DLD1 (cell line): ENCODE measurements around the gene NACC1.
"Not testable (repeated sequence)": the region's sequence is repeated elsewhere in the genome, so short reads cannot be mapped to it uniquely, and the experiment has no call there.

Experiments used
- in situ Hi-C: cut with HindIII; loops from 2 replicates; pipeline ENCODE4 v1.10.0; 2017; ENCODE audit warnings: low sequenced_read_pairs

Gene NACC1

DNA sequence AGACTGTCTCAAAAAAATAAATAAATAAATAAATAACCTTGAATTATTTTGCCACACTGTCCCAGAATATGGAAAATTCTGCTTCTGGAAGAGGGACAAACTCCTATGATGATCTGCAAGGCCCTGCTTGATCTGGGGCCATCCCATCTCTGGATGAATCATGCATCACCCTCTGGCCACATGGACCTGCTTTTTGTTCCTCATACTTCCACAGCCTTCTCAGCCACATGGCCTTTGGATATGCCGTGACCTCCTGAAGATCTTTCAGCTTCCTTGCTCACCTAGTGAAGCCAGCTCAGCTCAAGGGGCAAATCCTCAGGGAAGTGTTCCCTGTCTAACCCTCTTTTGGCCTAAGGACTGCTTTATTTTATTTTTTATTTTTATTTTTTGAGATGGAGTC is 42.5 kb downstream of the NACC1 start:
- in situ Hi-C loops: no loop called here

GRCh38 chr19:13162724-13163608 is 44.9 kb downstream of the NACC1 start:
- in situ Hi-C loops: no loop called here

- in situ Hi-C loops: no loop called here
Measured at GRCh38 chr19:13163609-13164342, 45.7 kb downstream of the NACC1 start.

DNA sequence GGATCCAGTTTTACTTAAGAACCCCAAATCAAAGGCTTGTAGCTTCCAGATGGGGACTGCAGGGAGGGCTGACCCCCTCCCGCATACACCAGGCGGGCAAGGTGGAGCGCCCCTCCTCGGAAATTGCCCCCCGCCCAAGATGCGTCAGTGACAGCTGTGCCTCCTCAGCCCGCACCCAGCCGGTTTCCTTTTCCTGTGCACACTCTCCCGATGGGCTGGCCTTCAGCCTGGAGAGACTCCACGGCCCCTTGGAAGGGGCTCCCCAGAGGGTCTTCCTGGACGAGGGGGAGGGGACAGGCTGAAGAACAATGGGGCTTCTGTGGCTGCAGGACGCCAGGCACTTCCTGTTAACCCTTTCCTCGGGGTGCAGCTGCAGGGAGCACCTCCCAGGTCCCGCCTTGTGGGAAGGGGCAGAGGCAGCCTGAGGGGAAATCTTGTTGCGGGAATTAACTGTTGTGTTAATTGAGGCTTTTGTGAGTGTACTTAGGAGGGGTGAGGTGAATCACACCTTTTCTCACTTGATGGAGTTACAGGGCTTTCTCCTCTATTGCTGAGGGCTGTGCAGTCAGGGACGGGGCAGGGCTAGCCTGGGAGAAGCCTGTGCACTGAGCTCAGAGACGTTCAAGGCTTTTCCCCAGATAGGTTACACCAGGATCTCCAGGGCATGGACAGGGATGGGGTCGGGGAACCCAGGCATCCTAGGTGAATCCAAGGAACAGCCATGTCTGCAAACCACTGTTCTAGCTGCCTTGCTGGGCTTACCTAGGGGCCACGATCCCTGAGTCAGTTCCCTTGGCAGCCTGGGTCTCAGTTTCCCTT is 46.5 kb downstream of the NACC1 start:
- in situ Hi-C loops: no loop called here

GRCh38 chr19:13165162-13165997 is 47.3 kb downstream of the NACC1 start:
- in situ Hi-C loops: no loop called here

DNA sequence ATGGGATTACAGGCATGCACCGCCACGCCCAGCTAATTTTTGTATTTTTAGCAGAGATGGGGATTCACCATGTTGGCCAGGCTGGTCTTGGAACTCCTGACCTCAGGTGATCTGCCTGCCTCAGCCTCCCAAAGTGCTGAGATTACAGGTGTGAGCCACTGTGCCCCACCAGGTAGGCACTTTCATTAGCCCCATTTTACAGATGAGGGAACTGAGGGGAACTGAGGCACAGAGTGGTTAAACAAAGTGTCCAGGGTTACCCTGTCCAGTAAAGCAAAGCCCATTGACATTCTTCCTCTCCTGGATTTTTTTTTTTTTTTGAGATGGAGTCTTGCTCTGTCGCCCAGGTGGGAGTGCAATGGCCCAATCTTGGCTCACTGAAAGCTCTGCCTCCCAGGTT is 48.1 kb downstream of the NACC1 start:
- in situ Hi-C loops: not testable (repeated sequence)

DNA sequence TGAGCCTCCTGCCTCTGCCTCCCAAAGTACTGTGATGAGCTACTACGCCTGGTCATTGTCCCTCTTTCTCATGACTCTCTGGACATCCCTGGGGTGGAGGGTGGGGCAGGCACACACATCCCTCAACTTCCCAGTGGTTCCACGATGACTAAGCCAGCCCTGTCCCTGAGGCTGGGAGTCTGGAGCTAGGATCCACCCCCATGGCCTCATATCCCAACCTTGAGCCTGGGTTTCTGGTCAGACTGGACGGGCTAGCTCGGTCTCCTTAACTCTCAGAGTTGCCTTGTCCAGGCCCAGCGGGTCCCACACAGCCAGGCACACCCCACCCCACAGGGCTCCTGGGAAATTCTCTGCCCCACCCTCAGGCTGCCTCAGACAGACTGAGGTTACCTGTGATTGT is 51.7 kb downstream of the NACC1 start:
- in situ Hi-C loops: no loop called here

DNA sequence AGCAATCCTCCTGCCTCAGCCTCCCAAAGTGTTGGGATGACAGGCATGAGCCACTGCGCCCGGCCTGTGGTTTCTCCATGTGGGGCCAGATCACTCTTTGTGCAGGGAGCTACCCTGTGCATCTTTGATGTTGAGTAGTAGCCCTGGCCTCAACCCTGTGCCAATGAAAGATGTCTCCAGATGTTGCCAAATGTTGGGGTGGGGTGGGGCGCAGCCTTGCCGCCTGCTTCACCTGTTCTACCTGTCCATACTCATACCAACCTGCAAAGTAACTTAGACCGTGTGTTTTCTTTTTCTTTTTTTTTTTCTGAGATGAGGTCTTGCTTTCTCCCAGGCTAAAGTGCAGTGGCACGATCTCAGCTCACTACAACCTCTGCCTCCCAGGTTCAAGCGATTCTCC is 53.1 kb downstream of the NACC1 start:
- in situ Hi-C loops: no loop called here

- in situ Hi-C loops: no loop called here
Measured at GRCh38 chr19:13172346-13173138, 54.5 kb downstream of the NACC1 start.

DNA sequence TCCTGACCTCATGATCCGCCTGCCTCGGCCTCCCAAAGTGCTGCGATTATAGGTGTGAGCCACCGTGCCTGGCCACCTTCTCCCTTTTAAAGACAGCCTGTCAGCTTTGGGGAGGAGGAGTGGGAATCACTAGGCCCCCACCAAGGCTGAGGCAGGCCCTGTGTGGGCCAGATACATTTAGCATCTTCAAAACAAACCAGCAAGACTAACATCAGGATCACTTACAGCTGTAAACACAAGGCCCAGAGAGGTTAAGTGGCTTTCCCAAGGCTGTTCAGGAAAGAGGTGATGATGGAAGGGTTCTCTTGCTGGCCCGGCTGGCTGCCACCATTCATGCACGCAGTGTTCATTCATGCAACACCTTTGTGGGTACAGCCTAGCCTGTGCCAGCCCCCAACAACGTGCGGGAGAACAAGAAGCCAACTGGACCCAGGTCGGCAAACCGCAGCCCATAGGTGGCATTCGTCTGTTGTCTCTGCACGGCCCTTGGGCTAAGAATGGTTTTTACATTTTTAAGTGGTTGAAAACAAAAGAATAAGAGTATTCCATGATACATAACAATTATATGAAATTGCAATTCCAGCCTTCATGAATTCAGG is 55.2 kb downstream of the NACC1 start:
- in situ Hi-C loops: no loop called here

DNA sequence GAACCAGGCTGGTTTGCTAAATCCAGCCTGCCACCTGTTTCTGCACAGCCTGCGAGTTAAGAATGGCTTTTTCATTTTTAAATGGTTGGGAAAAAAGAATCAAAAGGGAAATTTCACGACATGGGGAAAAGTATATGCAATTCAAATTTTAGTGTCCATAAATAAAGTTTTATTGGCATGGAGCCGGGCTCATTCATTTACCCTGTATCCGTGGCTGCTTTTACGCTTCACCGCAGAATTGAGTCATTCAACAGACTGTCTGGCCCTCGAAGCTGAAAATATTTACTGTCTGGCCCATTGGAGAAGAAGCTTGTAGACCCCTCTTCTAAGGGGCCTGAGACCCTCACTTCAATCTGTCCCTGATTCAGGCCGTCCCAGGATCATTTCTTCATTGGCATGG is 58.3 kb downstream of the NACC1 start:
- in situ Hi-C loops: no loop called here

DNA sequence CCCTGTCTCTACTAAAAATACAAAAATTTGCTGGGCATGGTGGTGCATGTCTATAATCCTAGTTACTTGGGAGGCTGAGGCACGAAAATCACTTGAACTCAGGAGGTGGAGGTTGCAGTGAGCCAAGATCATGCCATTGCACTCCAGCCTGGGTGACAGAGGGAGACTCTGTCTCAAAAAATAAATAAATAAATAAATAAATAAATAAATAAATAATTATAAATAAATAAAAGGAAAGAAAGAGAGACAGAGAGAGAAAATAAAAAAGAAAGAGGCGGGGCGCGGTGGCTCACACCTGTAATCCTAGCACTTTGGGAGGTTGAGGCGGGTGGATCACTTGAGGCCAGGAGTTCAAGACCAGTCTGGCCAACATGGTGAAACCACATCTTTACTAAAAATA is 59.5 kb downstream of the NACC1 start:
- in situ Hi-C loops: not testable (repeated sequence)

GRCh38 chr19:13178291-13178690 is 60.2 kb downstream of the NACC1 start:
- in situ Hi-C loops: not testable (repeated sequence)

DNA sequence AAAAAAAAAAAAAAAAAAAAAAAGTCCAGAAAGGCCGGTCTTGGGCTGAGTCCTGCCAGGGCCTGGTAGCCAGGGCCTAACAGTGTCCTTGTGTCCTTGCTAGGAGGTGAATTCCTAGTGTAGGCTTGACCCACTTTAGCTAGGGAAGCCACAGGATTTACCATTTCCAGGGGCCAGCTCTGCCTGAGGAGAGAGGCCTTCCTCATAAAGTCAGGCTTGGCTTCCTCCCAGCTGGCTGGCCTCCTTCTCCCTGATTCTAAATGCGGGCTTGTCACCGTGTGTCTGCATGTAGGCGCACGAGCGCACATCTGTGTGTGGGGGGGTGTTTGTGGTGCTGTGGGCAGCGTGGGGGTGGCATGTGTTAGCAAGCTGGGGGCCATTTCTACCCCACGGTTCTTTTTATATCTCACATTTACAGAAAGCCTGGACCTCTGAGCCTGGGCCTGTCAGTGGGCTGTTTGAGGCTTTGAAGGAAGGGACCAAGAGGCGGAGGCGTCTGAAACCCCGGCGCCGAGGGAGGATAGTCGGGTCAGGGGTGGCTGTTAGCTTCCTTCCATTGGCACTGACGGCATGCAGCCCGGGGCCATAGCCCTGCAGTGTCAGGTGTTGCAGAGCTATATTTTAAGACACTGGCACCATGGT is 63.8 kb downstream of the NACC1 start:
- in situ Hi-C loops: no loop called here

DNA sequence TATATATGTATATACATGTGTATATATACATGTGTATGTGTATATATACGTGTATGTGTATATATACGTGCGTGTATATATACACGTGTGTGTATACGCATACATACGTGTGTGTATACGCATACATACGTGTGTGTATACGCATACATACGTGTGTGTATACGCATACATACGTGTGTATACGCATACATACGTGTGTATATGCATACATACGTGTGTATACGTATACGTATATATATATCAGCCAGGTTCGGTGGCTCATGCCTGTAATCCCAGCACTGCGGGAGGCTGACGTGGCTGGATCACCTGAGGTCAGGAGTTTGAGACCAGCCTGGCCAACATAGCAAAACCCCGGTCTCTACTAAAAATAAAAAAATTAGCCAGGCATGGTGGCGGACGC is 66.9 kb downstream of the NACC1 start:
- in situ Hi-C loops: not testable (repeated sequence)

GRCh38 chr19:13185763-13186657 is 67.9 kb downstream of the NACC1 start:
- in situ Hi-C loops: not testable (repeated sequence)

DNA sequence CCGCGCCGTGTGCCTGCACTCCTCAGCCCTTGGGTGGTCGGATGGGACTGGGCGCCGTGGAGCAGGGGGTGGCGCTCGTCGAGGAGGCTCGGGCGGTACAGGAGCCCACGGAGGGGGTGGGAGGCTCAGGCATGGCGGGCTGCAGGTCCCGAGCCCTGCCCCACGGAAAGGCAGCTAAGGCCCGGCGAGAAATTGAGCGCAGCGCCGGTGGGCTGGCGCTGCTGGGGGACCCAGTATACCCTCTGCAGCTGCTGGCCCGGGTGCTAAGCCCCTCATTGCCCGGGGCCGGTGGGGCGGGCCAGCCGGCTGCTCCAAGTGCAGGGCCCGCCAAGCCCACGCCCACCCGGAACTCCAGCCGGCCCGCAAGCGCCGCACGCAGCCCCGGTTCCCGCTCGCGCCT is 68.6 kb downstream of the NACC1 start:
- in situ Hi-C loops: not testable (repeated sequence)

- in situ Hi-C loops: no loop called here
Measured at GRCh38 chr19:13187419-13187818, 69.4 kb downstream of the NACC1 start.
